IPS-18a (cell line): ENCODE data around the gene CAP2.

Experiments
- H3K27ac ChIP-seq: one replicate; pipeline ENCODE4 v1.5.1; 2013; ENCODE audit warnings: low read length
- H3K27me3 ChIP-seq: one replicate; pipeline ENCODE4 v1.6.1; 2013; ENCODE audit warnings: mild to moderate bottlenecking, low read length; ENCODE audit not compliant: control insufficient read depth, insufficient read depth
- H3K36me3 ChIP-seq: one replicate; pipeline ENCODE4 v1.6.1; 2013; ENCODE audit warnings: low read depth, low read length; ENCODE audit not compliant: control insufficient read depth
- H3K4me1 ChIP-seq: one replicate; pipeline ENCODE4 v1.6.1; 2013; ENCODE audit warnings: low read depth, low read length; ENCODE audit not compliant: control insufficient read depth
- H3K4me3 ChIP-seq: one replicate; pipeline ENCODE4 v1.5.1; 2013; ENCODE audit warnings: low read length
- H3K9ac ChIP-seq: one replicate; pipeline ENCODE4 v1.6.1; 2013; ENCODE audit warnings: mild to moderate bottlenecking, low read length, moderate library complexity
- H3K9me3 ChIP-seq: one replicate; pipeline ENCODE4 v1.6.1; 2013; ENCODE audit warnings: low read depth, low read length; ENCODE audit not compliant: control insufficient read depth

Gene CAP2

GRCh38 chr6:17446713-17447112 lies 53.3 kb downstream of the CAP2 start:
- no peaks in the 10 kb centered on the region for H3K9me3 ChIP-seq
- H3K4me3 ChIP-seq: no peak overlapping the region
- no peaks in the 10 kb centered on the region for H3K36me3 ChIP-seq
- H3K27ac ChIP-seq: no peak overlapping the region
- no peaks in the 10 kb centered on the region for H3K27me3 ChIP-seq
- H3K4me1 ChIP-seq: no peaks in the 10 kb centered on the region
- no peak overlapping the region for H3K9ac ChIP-seq

GRCh38 chr6:17448165-17448564 lies 54.8 kb downstream of the CAP2 start:
- Histone ChIP-seq H3K9me3 (no peaks in the 10 kb centered on the region), H3K27ac (no peak overlapping the region), H3K4me1 (no peaks in the 10 kb centered on the region), H3K36me3 (no peaks in the 10 kb centered on the region), H3K4me3 (no peak overlapping the region), H3K27me3 (no peaks in the 10 kb centered on the region), H3K9ac (no peak overlapping the region)

DNA sequence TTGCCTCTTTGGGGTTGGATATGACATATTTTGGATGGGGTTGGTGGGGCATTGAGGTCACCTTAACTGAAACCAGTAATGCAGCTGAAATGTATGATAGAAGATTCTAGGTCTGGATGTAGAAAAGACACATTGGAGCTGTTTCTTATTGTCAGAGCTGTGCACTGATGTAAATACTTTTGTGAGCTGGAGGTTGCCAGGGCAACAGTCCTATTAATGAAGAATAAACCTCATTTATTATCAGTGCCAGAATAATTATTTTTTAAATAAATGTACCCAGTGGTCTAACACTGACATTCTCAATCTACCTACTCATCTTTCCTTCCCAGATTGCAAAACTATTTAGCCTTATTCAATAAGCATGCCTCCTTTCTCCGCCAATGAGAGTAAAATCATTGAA lies 57.0 kb downstream of the CAP2 start:
- H3K9ac ChIP-seq: no peak overlapping the region
- H3K27ac ChIP-seq: no peak overlapping the region
- H3K4me1 ChIP-seq: peaks cover 4% of the 10 kb centered on the region
- no peaks in the 10 kb centered on the region for H3K9me3 ChIP-seq
- H3K4me3 ChIP-seq: no peak overlapping the region
- H3K27me3 ChIP-seq: no peaks in the 10 kb centered on the region
- H3K36me3 ChIP-seq: no peaks in the 10 kb centered on the region

GRCh38 chr6:17450832-17451231 lies 57.4 kb downstream of the CAP2 start:
- H3K27me3 ChIP-seq: no peaks in the 10 kb centered on the region
- H3K4me1 ChIP-seq: peaks cover 4% of the 10 kb centered on the region
- H3K36me3 ChIP-seq: no peaks in the 10 kb centered on the region
- H3K9me3 ChIP-seq: no peaks in the 10 kb centered on the region
- H3K9ac ChIP-seq: no peak overlapping the region
- no peak overlapping the region for H3K4me3 ChIP-seq
- no peak overlapping the region for H3K27ac ChIP-seq

DNA sequence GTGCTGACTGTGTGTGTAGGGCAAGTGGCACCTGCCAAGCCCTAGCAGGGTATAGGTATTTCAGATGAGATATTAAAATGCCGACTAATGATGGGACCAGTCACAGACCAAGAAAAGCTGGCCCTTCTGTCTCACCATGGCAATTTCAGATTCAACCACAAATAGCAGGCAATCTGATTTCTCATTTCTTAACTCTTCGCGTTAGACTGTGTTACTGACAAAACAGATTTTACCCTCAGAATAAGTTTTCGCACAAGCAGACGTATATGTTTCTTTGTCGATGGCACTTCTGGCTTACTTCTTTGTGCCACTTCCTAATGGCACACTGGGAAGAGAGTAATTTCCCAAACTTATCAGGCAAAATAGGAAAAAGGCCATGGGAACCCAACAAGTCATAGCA lies 58.7 kb downstream of the CAP2 start:
- H3K27me3 ChIP-seq: no peaks in the 10 kb centered on the region
- no peak overlapping the region for H3K4me3 ChIP-seq
- H3K9me3 ChIP-seq: no peaks in the 10 kb centered on the region
- H3K9ac ChIP-seq: no peak overlapping the region
- H3K36me3 ChIP-seq: no peaks in the 10 kb centered on the region
- peaks cover 4% of the 10 kb centered on the region for H3K4me1 ChIP-seq
- no peak overlapping the region for H3K27ac ChIP-seq

DNA sequence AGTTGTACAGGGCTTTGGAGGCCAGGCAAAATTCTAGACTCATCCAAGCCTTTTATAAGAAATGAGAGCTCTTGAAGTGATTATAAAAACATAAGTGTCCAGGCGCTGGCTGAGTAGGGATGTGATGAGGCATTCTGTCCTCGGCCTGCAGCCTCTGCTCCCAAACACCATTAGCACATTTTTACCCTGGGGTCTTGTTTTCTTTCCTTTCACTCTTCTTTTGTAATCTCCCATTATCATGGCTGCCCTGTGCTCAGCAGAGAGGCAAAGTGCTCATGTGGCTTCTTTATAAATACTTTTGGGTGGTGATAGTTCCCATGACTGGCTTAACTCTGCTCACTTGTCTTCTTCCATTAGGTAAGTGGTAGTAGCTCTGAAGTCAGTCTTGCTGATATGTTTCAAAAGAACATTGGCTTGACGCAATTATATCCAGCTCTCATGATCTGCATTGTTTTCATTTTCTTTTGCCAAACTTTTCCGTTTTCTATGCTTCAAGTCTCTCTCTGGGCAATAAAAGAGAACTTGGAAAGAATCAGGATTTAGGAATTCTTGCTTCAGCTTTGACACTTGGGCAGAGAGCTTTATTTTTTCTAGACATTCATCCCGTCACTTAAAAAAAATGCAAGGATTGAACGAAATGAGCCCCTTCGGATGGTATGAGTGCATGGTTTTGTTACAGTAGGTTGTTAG lies 61.1 kb downstream of the CAP2 start:
- no peaks in the 10 kb centered on the region for H3K9me3 ChIP-seq
- H3K27ac ChIP-seq: no peak overlapping the region
- H3K9ac ChIP-seq: no peak overlapping the region
- H3K36me3 ChIP-seq: no peaks in the 10 kb centered on the region
- peaks cover 4% of the 10 kb centered on the region for H3K4me1 ChIP-seq
- H3K4me3 ChIP-seq: no peak overlapping the region
- H3K27me3 ChIP-seq: no peaks in the 10 kb centered on the region

GRCh38 chr6:17455919-17456318 lies 62.5 kb downstream of the CAP2 start:
- Histone ChIP-seq H3K36me3 (no peaks in the 10 kb centered on the region), H3K27ac (no peak overlapping the region), H3K27me3 (no peaks in the 10 kb centered on the region), H3K9ac (no peak overlapping the region), H3K4me1 (peaks cover 4% of the 10 kb centered on the region), H3K9me3 (no peaks in the 10 kb centered on the region), H3K4me3 (no peak overlapping the region)

GRCh38 chr6:17456711-17457110 lies 63.3 kb downstream of the CAP2 start:
- no peak overlapping the region for H3K9ac ChIP-seq
- H3K4me1 ChIP-seq: peaks cover 4% of the 10 kb centered on the region
- no peak overlapping the region for H3K4me3 ChIP-seq
- no peaks in the 10 kb centered on the region for H3K27me3 ChIP-seq
- H3K27ac ChIP-seq: no peak overlapping the region
- H3K36me3 ChIP-seq: no peaks in the 10 kb centered on the region
- no peaks in the 10 kb centered on the region for H3K9me3 ChIP-seq

DNA sequence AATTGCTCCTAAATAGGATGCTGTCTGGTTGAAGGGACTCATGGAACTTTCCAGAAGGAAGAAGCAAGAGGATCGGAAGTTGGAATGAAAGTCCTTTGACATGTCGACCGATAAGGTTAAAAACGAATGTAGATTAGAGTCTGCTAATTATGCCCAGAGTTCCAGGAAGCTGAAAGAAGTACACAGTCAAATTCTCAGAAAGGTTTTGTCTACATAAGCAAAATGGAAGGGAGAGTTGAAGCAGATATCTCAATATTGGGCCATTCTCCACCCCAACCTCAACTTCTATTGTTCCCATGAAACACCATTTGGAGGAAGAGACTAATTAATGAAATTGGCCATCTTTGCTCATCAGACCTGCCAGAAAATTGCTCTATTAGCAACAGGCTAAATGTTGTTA lies 64.0 kb downstream of the CAP2 start:
- Histone ChIP-seq H3K36me3 (no peaks in the 10 kb centered on the region), H3K27ac (no peak overlapping the region), H3K4me3 (no peak overlapping the region), H3K9ac (no peak overlapping the region), H3K27me3 (no peaks in the 10 kb centered on the region), H3K9me3 (no peaks in the 10 kb centered on the region), H3K4me1 (peaks cover 4% of the 10 kb centered on the region)

DNA sequence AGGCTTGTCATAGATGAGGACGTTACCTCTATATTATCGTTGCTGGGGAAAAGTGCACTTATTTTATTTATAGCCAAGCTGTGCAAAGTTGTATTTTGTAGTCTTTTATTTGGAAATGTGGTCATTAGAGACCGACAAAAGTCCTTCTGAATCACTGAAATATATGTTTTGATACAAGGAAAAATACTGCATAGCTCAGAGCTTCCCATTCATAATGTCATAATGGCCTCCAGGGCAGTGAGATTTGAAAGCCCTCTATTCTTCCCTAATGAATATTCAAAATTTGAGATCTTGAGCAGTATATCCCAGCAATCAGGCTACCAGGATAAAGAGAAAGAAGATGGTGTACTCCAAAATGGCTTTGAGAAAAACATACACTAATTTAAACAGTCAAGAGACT lies 64.6 kb downstream of the CAP2 start:
- Histone ChIP-seq H3K27me3 (no peaks in the 10 kb centered on the region), H3K4me3 (no peak overlapping the region), H3K9ac (no peak overlapping the region), H3K4me1 (peaks cover 4% of the 10 kb centered on the region), H3K27ac (no peak overlapping the region), H3K36me3 (no peaks in the 10 kb centered on the region), H3K9me3 (no peaks in the 10 kb centered on the region)

- H3K27ac ChIP-seq: no peak overlapping the region
- no peaks in the 10 kb centered on the region for H3K36me3 ChIP-seq
- H3K4me1 ChIP-seq: peaks cover 4% of the 10 kb centered on the region
- no peaks in the 10 kb centered on the region for H3K9me3 ChIP-seq
- no peaks in the 10 kb centered on the region for H3K27me3 ChIP-seq
- no peak overlapping the region for H3K9ac ChIP-seq
- H3K4me3 ChIP-seq: no peak overlapping the region
Measured at GRCh38 chr6:17458966-17459365, 65.6 kb downstream of the CAP2 start.

GRCh38 chr6:17460862-17461261 lies 67.5 kb downstream of the CAP2 start:
- H3K4me3 ChIP-seq: no peak overlapping the region
- no peak overlapping the region for H3K9ac ChIP-seq
- no peaks in the 10 kb centered on the region for H3K4me1 ChIP-seq
- H3K27ac ChIP-seq: no peak overlapping the region
- H3K36me3 ChIP-seq: no peaks in the 10 kb centered on the region
- H3K9me3 ChIP-seq: no peaks in the 10 kb centered on the region
- H3K27me3 ChIP-seq: no peaks in the 10 kb centered on the region
